Subcutaneous adipose tissue (tissue), 4 donors: Measurements from ENCODE around the gene RMRP. TPM values are rescaled to one million over a fixed set of nuclear protein-coding genes. Genes with fewer than 3 reads are reported as not detected.

Experiments
- total RNA-seq, 4 donors: library from RNA; depleted of rRNA; stranded (reverse); fragments of >200 nt; gene quantifications; one replicate each; pipeline ENCODE4 v1.1.0, GENCODE V29; 2016
- TF ChIP-seq, protein P1 (sequence below): fragments of 450-650 bp; IDR thresholded peaks from one replicate; pipeline ENCODE4 v1.5.1; 2016; ENCODE audit warnings: low read depth, mild to moderate bottlenecking, control low read depth, antibody characterized with exemption, moderate library complexity

RMRP gene
- total RNA-seq, 4 donors from 2014 or later: 5,303 to 20,573 (median 11,936) TPM

GRCh38 chr9:35680331-35681105 is 22.7 kb upstream of the RMRP start:
- TF ChIP-seq, protein P1, sequence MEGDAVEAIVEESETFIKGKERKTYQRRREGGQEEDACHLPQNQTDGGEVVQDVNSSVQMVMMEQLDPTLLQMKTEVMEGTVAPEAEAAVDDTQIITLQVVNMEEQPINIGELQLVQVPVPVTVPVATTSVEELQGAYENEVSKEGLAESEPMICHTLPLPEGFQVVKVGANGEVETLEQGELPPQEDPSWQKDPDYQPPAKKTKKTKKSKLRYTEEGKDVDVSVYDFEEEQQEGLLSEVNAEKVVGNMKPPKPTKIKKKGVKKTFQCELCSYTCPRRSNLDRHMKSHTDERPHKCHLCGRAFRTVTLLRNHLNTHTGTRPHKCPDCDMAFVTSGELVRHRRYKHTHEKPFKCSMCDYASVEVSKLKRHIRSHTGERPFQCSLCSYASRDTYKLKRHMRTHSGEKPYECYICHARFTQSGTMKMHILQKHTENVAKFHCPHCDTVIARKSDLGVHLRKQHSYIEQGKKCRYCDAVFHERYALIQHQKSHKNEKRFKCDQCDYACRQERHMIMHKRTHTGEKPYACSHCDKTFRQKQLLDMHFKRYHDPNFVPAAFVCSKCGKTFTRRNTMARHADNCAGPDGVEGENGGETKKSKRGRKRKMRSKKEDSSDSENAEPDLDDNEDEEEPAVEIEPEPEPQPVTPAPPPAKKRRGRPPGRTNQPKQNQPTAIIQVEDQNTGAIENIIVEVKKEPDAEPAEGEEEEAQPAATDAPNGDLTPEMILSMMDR: no peak

- TF ChIP-seq, protein P1: no peak
Measured at GRCh38 chr9:35679766-35680330, 22.0 kb upstream of the RMRP start.

DNA sequence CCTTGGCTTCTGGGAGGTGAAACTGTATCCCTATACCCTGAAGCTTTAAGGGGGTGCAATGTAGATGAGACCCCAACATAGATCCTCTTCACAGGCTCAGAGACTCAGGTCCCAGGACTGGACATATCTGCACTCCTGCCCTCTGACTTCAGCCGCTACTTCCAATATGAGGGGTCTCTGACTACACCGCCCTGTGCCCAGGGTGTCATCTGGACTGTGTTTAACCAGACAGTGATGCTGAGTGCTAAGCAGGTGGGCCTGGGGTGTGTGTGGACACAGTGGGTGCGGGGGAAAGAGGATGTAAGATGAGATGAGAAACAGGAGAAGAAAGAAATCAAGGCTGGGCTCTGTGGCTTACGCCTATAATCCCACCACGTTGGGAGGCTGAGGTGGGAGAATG is 21.3 kb upstream of the RMRP start:
- TF ChIP-seq, protein P1: no peak

GRCh38 chr9:35675732-35676392 is 18.0 kb upstream of the RMRP start:
- TF ChIP-seq, protein P1: no peak

- TF ChIP-seq, protein P1: no peak
Measured at GRCh38 chr9:35675204-35675603, 17.4 kb upstream of the RMRP start.

DNA sequence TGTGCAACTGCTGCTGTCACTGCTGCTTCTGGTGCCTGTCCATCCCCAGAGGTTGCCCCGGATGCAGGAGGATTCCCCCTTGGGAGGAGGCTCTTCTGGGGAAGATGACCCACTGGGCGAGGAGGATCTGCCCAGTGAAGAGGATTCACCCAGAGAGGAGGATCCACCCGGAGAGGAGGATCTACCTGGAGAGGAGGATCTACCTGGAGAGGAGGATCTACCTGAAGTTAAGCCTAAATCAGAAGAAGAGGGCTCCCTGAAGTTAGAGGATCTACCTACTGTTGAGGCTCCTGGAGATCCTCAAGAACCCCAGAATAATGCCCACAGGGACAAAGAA is 16.2 kb upstream of the RMRP start:
- TF ChIP-seq, protein P1: no peak

GRCh38 chr9:35673132-35674024 is 15.6 kb upstream of the RMRP start, which contains the start of gene CA9:
Gene CA9, plus strand, starts transcription at chr9:35673928. Its CDS starts 32 bp downstream, at chr9:35673960.
- TF ChIP-seq, protein P1: no peak
